Neuronal stem cell (in vitro differentiated cells): ENCODE results near the gene FBLN7.
"Not testable (repeated sequence)": the region's sequence is repeated elsewhere in the genome, so short reads cannot be mapped to it uniquely, and the experiment has no call there.

Experiments used
- DNase-seq: peaks from one replicate; pipeline ENCODE4 v3.0.0-alpha.2; 2013; ENCODE audit warnings: low spot score
- H2AFZ ChIP-seq: one replicate; pipeline ENCODE4 v1.6.1; 2013; ENCODE audit warnings: mild to moderate bottlenecking, low read length, inconsistent platforms
- H2AK5ac ChIP-seq: 2 replicates; pipeline ENCODE4 v1.6.1; 2013; ENCODE audit warnings: low read depth, mild to moderate bottlenecking, inconsistent platforms, low read length, moderate library complexity, mixed read lengths
- H2BK120ac ChIP-seq: 2 replicates; pipeline ENCODE4 v1.6.1; 2013; ENCODE audit warnings: low read depth, mild to moderate bottlenecking, inconsistent platforms, low read length, moderate library complexity, mixed read lengths
- H2BK12ac ChIP-seq: one replicate; pipeline ENCODE4 v1.6.1; 2013; ENCODE audit warnings: low read length, inconsistent platforms
- H2BK15ac ChIP-seq: 2 replicates; pipeline ENCODE4 v1.6.1; 2013; ENCODE audit warnings: mild to moderate bottlenecking, low read length, inconsistent platforms, mixed read lengths
- H2BK5ac ChIP-seq: one replicate; pipeline ENCODE4 v1.6.1; 2013; ENCODE audit warnings: inconsistent platforms, mild to moderate bottlenecking, low read length, moderate library complexity
- H3K14ac ChIP-seq: one replicate; pipeline ENCODE4 v1.6.1; 2013; ENCODE audit warnings: low read length, inconsistent platforms
- H3K18ac ChIP-seq: 2 replicates; pipeline ENCODE4 v1.6.1; 2013; ENCODE audit warnings: low read length, inconsistent platforms
- H3K23ac ChIP-seq: 2 replicates; pipeline ENCODE4 v1.6.1; 2013; ENCODE audit warnings: low read depth, mild to moderate bottlenecking, mixed read lengths, low read length, inconsistent platforms; ENCODE audit not compliant: poor library complexity
- H3K27ac ChIP-seq: replicated peaks from 3 replicates; pipeline ENCODE4 v1.5.1; 2013; ENCODE audit warnings: low read length, inconsistent platforms
- H3K27me3 ChIP-seq, 3 experiments: 2 replicates each; pipeline ENCODE4 v1.6.1; 2013; ENCODE audit warnings: low read length in 3 of 3, mild to moderate bottlenecking in 2 of 3, inconsistent platforms in 1 of 3, low read depth in 1 of 3, mixed read lengths in 1 of 3, moderate library complexity in 1 of 3; ENCODE audit not compliant: control insufficient read depth in 3 of 3, insufficient read depth in 3 of 3
- H3K36me3 ChIP-seq, 2 donors: replicated peaks in 1 of 2; 2 replicates each; pipeline ENCODE4 v1.6.1; 2013; ENCODE audit warnings: low read length in 2 of 2; ENCODE audit not compliant: control insufficient read depth in 2 of 2, insufficient read depth in 2 of 2
- H3K4ac ChIP-seq: 2 replicates; pipeline ENCODE4 v1.6.1; 2013; ENCODE audit warnings: inconsistent platforms, mild to moderate bottlenecking, low read length, moderate library complexity
- H3K4me1 ChIP-seq, 2 donors: 1 replicate in 1 of 2; 2 replicates in 1 of 2; pipeline ENCODE4 v1.6.1; 2013; ENCODE audit warnings: low read length in 2 of 2, low read depth in 1 of 2; ENCODE audit not compliant: control insufficient read depth in 2 of 2, insufficient read depth in 1 of 2
- H3K4me2 ChIP-seq: one replicate; pipeline ENCODE4 v1.6.1; 2013; ENCODE audit warnings: mild to moderate bottlenecking, low read length, inconsistent platforms; ENCODE audit not compliant: insufficient read depth, poor library complexity, severe bottlenecking
- H3K4me3 ChIP-seq, 2 donors: 2 replicates each; pipeline ENCODE4 v1.5.1; 2013; ENCODE audit warnings: low read length in 2 of 2, mild to moderate bottlenecking in 2 of 2, inconsistent platforms in 1 of 2, moderate library complexity in 1 of 2
- H3K79me1 ChIP-seq: one replicate; pipeline ENCODE4 v1.6.1; 2013; ENCODE audit warnings: low read depth, mild to moderate bottlenecking, inconsistent platforms, low read length, moderate library complexity
- H3K9ac ChIP-seq: one replicate; pipeline ENCODE4 v1.6.1; 2013; ENCODE audit warnings: mild to moderate bottlenecking, low read depth, low read length, inconsistent platforms; ENCODE audit not compliant: poor library complexity
- H3K9me3 ChIP-seq, 2 donors: replicated peaks in 1 of 2; 2 replicates each; pipeline versions ENCODE3 to v1.6.1; 2013; ENCODE audit warnings: low read length in 2 of 2, mild to moderate bottlenecking in 2 of 2, inconsistent platforms in 1 of 2, low read depth in 1 of 2, mixed read lengths in 1 of 2, moderate library complexity in 1 of 2; ENCODE audit not compliant: control insufficient read depth in 2 of 2, insufficient read depth in 1 of 2
- H4K8ac ChIP-seq: one replicate; pipeline ENCODE4 v1.6.1; 2013; ENCODE audit warnings: low read depth, mild to moderate bottlenecking, inconsistent platforms, low read length, moderate library complexity
- H4K91ac ChIP-seq: one replicate; pipeline ENCODE4 v1.6.1; 2013; ENCODE audit warnings: low read length, low read depth, mild to moderate bottlenecking, inconsistent platforms; ENCODE audit not compliant: poor library complexity
- WGBS, 2 donors: extraction: QIAGEN DNeasy Blood & Tissue Kit; methylation state at CpG; one replicate each; pipeline ENCODE4 v1.1.7; 2013; ENCODE audit warnings: missing lambda C conversion rate in 2 of 2, mixed read lengths in 1 of 2; ENCODE audit not compliant: insufficient read length in 2 of 2, insufficient replicate concordance in 1 of 2; ENCODE audit errors: extremely low coverage in 2 of 2; 5-methylcytosine and 5-hydroxymethylcytosine counted together

The FBLN7 gene

GRCh38 chr2:112110966-112111365 is 27.2 kb upstream of the FBLN7 start:
- no peaks in the 10 kb centered on the region for H3K79me1 ChIP-seq
- peaks cover 2 to 38% of the 10 kb centered on the region in 2 donors for H3K36me3 ChIP-seq
- no peaks in the 10 kb centered on the region for H3K27me3 ChIP-seq
- WGBS, 2 donors, result no CpG with 5 or more reads among the region's 1 CpG
- H3K14ac ChIP-seq, result no peak overlapping the region
- no peak overlapping the region for H2AK5ac ChIP-seq
- H3K4me3 ChIP-seq, result no peak overlapping the region
- no peak for DNase-seq
- no peak overlapping the region for H3K23ac ChIP-seq
- no peak overlapping the region for H2BK15ac ChIP-seq
- H3K4ac ChIP-seq, result no peak overlapping the region
- H3K18ac ChIP-seq, result no peak overlapping the region
- H2AFZ ChIP-seq, result no peak overlapping the region
- no peak overlapping the region for H3K4me2 ChIP-seq
- H3K4me1 ChIP-seq, result no peaks in the 10 kb centered on the region
- no peak overlapping the region for H4K8ac ChIP-seq
- no peak overlapping the region for H3K9ac ChIP-seq
- H2BK120ac ChIP-seq, result no peak overlapping the region
- peaks cover 0 to 21% of the 10 kb centered on the region in 2 donors for H3K9me3 ChIP-seq
- no peak overlapping the region for H2BK5ac ChIP-seq
- no peak overlapping the region for H4K91ac ChIP-seq
- H3K27ac ChIP-seq, result no peak overlapping the region
- no peak overlapping the region for H2BK12ac ChIP-seq

- WGBS, 2 donors, result no CpG with 5 or more reads among the region's 4 CpGs
- H3K18ac ChIP-seq, H2BK120ac ChIP-seq, H3K14ac ChIP-seq, H2BK15ac ChIP-seq, H2BK12ac ChIP-seq, H3K23ac ChIP-seq, H4K91ac ChIP-seq, H3K4me1 ChIP-seq, H2BK5ac ChIP-seq, H4K8ac ChIP-seq, H3K9ac ChIP-seq, H3K79me1 ChIP-seq, H3K4me3 ChIP-seq, H2AK5ac ChIP-seq, H2AFZ ChIP-seq, H3K27ac ChIP-seq, DNase-seq, H3K4me2 ChIP-seq, H3K4ac ChIP-seq, H3K27me3 ChIP-seq: not testable (repeated sequence)
- Histone ChIP-seq H3K36me3 (peaks cover 2 to 33% of the 10 kb centered on the region in 2 donors), H3K9me3 (peaks cover 0 to 21% of the 10 kb centered on the region in 2 donors)
Observed at GRCh38 chr2:112113354-112113753, 24.8 kb upstream of the FBLN7 start.

- no peak overlapping the region for H3K4ac ChIP-seq
- H2BK120ac ChIP-seq, result no peak overlapping the region
- no peak overlapping the region for H3K4me2 ChIP-seq
- H2BK15ac ChIP-seq, result no peak overlapping the region
- H2BK12ac ChIP-seq, result no peak overlapping the region
- H3K9ac ChIP-seq, result no peak overlapping the region
- no peak for DNase-seq
- no CpG with 5 or more reads among the region's 4 CpGs for WGBS, 2 donors
- no peak overlapping the region for H2BK5ac ChIP-seq
- no peak overlapping the region for H4K91ac ChIP-seq
- H4K8ac ChIP-seq, result no peak overlapping the region
- no peak overlapping the region for H3K14ac ChIP-seq
- H3K27ac ChIP-seq, result no peak overlapping the region
- peaks cover 2 to 9% of the 10 kb centered on the region in 2 donors for H3K36me3 ChIP-seq
- no peaks in the 10 kb centered on the region for H3K4me1 ChIP-seq
- peaks cover 2 to 6% of the 10 kb centered on the region in 2 donors for H3K9me3 ChIP-seq
- no peak overlapping the region for H3K18ac ChIP-seq
- H3K79me1 ChIP-seq, result no peaks in the 10 kb centered on the region
- no peak overlapping the region for H3K4me3 ChIP-seq
- H3K27me3 ChIP-seq, result no peaks in the 10 kb centered on the region
- no peak overlapping the region for H2AFZ ChIP-seq
- H2AK5ac ChIP-seq, result no peak overlapping the region
- H3K23ac ChIP-seq, result no peak overlapping the region
Observed at GRCh38 chr2:112118148-112118547, 20.0 kb upstream of the FBLN7 start.

- Histone ChIP-seq H3K14ac (no peak overlapping the region), H3K4ac (no peak overlapping the region), H3K4me1 (no peaks in the 10 kb centered on the region), H3K27me3 (no peaks in the 10 kb centered on the region), H3K18ac (no peak overlapping the region), H4K91ac (no peak overlapping the region), H3K4me3 (no peak overlapping the region), H4K8ac (no peak overlapping the region), H2BK12ac (no peak overlapping the region), H3K9ac (no peak overlapping the region), H2AK5ac (no peak overlapping the region), H2BK15ac (no peak overlapping the region), H2BK120ac (no peak overlapping the region), H2BK5ac (no peak overlapping the region), H2AFZ (no peak overlapping the region), H3K23ac (no peak overlapping the region), H3K27ac (no peak overlapping the region), H3K36me3 (peaks cover 2 to 7% of the 10 kb centered on the region in 2 donors), H3K79me1 (no peaks in the 10 kb centered on the region), H3K9me3 (peaks cover 2 to 6% of the 10 kb centered on the region in 2 donors), H3K4me2 (no peak overlapping the region)
- DNase-seq, result no peak
Observed at GRCh38 chr2:112121682-112122254, 16.4 kb upstream of the FBLN7 start.
